Type B pancreatic cell (in vitro differentiated cells): Measurements from ENCODE around the gene CYLD. TPM values are rescaled to one million over a fixed set of nuclear protein-coding genes. Genes with fewer than 3 reads are reported as not detected.

Experiments used
- DNase-seq: peaks from one replicate; pipeline ENCODE4 v3.0.0; 2021; ENCODE audit warnings: mixed read lengths; ENCODE audit not compliant: unreplicated experiment; ENCODE audit errors: extremely low spot score
- H3K27ac Mint-ChIP-seq: 2 replicates; pipeline ENCODE4 v1.8.0; 2021; ENCODE audit warnings: mild to moderate bottlenecking, mixed read lengths
- H3K27me3 Mint-ChIP-seq: 2 replicates; pipeline ENCODE4 v1.8.0; 2021; ENCODE audit warnings: mixed read lengths
- H3K36me3 Mint-ChIP-seq: 2 replicates; pipeline ENCODE4 v1.8.0; 2021; ENCODE audit warnings: mixed read lengths
- H3K4me1 Mint-ChIP-seq: one replicate; pipeline ENCODE4 v1.8.0; 2021; ENCODE audit warnings: mixed read lengths; ENCODE audit not compliant: unreplicated experiment
- H3K4me3 Mint-ChIP-seq: 2 replicates; pipeline ENCODE4 v1.8.0; 2021; ENCODE audit warnings: mild to moderate bottlenecking, mixed read lengths
- H3K9me3 Mint-ChIP-seq: 2 replicates; pipeline ENCODE4 v1.8.0; 2021; ENCODE audit warnings: mixed read lengths
- total RNA-seq: library from RNA; stranded (reverse); gene quantifications from 2 replicates; pipeline ENCODE4 v1.2.1, GENCODE V29; 2021; ENCODE audit warnings: low replicate concordance
- TF ChIP-seq, protein P1 (sequence below): fragments of 200-600 bp; sonication (generic); conservative IDR thresholded peaks from 2 replicates; pipeline ENCODE4 v1.5.0; 2021; ENCODE audit warnings: antibody characterized with exemption, mild to moderate bottlenecking

The CYLD gene
- total RNA-seq, 1 donor from 2014 or later, result 24.9 TPM

DNA sequence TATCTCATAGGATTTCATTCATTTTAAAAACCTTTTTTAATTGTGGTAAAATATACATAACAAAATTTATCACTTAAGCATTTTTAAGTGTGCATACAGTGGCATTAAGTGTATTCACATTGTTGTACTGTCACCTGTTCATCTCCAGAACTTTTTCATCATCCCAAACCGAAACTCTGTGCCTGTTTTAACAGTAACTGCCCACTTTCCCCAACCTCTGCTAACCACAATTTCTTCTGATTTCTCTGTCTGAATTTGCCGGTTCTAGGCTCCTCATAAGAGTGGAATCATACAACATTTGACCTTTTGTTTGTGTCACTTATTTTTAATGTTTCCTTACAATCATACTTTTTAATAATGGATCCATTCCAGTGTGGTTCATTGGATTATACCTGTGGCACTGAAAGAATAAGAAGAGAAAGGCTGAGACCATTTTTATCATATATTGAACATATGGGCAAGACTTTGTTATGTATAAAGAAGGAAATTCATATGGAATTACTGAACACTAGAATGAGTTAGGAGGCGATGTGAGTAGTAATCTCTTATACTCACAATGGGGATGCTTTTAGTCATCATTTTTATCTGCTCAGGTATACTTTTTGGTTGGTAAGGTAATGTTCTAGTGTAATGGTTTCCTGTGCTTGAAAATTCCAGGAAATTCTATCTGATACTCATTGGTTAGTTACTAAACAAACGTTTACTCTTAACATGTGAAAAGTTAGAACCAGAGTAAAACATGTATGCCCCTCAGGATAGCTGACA, 10.8 kb downstream of the CYLD start:
- no peak for DNase-seq
- no peaks in the 10 kb centered on the region for H3K9me3 Mint-ChIP-seq
- H3K4me3 Mint-ChIP-seq, result no peak overlapping the region
- H3K27me3 Mint-ChIP-seq, result no peaks in the 10 kb centered on the region
- no peak overlapping the region for H3K27ac Mint-ChIP-seq
- peaks cover 16% of the 10 kb centered on the region for H3K36me3 Mint-ChIP-seq
- peaks cover 2% of the 10 kb centered on the region for H3K4me1 Mint-ChIP-seq
- TF ChIP-seq, protein P1, sequence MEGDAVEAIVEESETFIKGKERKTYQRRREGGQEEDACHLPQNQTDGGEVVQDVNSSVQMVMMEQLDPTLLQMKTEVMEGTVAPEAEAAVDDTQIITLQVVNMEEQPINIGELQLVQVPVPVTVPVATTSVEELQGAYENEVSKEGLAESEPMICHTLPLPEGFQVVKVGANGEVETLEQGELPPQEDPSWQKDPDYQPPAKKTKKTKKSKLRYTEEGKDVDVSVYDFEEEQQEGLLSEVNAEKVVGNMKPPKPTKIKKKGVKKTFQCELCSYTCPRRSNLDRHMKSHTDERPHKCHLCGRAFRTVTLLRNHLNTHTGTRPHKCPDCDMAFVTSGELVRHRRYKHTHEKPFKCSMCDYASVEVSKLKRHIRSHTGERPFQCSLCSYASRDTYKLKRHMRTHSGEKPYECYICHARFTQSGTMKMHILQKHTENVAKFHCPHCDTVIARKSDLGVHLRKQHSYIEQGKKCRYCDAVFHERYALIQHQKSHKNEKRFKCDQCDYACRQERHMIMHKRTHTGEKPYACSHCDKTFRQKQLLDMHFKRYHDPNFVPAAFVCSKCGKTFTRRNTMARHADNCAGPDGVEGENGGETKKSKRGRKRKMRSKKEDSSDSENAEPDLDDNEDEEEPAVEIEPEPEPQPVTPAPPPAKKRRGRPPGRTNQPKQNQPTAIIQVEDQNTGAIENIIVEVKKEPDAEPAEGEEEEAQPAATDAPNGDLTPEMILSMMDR, result no peak

GRCh38 chr16:50756473-50756872, 14.6 kb downstream of the CYLD start:
- no peaks in the 10 kb centered on the region for H3K4me1 Mint-ChIP-seq
- H3K9me3 Mint-ChIP-seq, result no peaks in the 10 kb centered on the region
- TF ChIP-seq, protein P1, result no peak
- DNase-seq, result no peak
- no peak overlapping the region for H3K27ac Mint-ChIP-seq
- H3K4me3 Mint-ChIP-seq, result no peak overlapping the region
- H3K36me3 Mint-ChIP-seq, result peaks cover 26% of the 10 kb centered on the region
- H3K27me3 Mint-ChIP-seq, result no peaks in the 10 kb centered on the region

DNA sequence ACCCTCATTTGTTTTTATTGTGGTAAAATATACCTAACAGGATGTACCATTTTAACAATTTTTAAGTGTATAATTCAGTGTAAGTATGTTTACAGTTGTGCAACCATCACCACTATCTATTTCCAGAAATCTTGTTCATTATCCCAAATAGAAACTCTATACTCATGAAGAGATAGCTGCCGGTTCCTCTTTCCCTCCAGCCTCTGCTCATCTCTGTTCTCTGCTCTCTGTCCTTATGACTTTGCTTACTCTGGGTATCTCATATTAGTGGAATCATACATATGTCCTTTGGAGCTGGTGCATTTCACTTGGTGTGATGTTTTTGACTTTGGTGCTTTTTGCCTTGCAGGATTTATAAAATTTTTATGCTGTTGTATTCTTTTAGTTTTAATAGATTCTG, 19.4 kb downstream of the CYLD start:
- Mint-ChIP-seq H3K9me3 (peaks cover 1% of the 10 kb centered on the region), H3K36me3 (peaks cover 19% of the 10 kb centered on the region), H3K4me3 (no peak overlapping the region), H3K4me1 (no peaks in the 10 kb centered on the region), H3K27ac (no peak overlapping the region), H3K27me3 (no peaks in the 10 kb centered on the region)
- TF ChIP-seq, protein P1, result no peak
- no peak for DNase-seq

GRCh38 chr16:50762241-50762640, 20.4 kb downstream of the CYLD start:
- H3K27me3 Mint-ChIP-seq, result no peaks in the 10 kb centered on the region
- TF ChIP-seq, protein P1, result no peak
- peaks cover 27% of the 10 kb centered on the region for H3K36me3 Mint-ChIP-seq
- H3K9me3 Mint-ChIP-seq, result peaks cover 7% of the 10 kb centered on the region
- H3K4me1 Mint-ChIP-seq, result no peaks in the 10 kb centered on the region
- no peak for DNase-seq
- no peak overlapping the region for H3K4me3 Mint-ChIP-seq
- H3K27ac Mint-ChIP-seq, result no peak overlapping the region

DNA sequence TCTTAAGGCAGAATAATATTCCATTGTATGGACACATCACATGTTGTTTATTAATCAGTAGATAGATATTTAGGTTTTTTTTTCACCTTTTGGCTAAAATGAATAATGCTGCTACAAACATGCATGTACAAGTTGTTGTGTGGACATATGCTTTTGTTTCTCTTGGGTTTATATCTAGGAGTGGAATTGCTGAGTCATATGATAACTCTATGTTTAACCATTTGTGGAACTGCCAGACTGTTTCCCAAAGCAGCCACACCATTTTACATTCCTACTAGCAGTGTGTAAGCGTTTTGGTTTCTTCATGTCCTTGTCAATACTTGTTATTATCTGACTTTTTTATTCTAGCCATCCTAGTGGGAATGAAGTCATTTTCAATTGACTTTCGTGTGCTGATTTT, 21.3 kb downstream of the CYLD start:
- Mint-ChIP-seq H3K4me3 (no peak overlapping the region), H3K27ac (no peak overlapping the region), H3K27me3 (no peaks in the 10 kb centered on the region), H3K9me3 (peaks cover 7% of the 10 kb centered on the region), H3K4me1 (no peaks in the 10 kb centered on the region), H3K36me3 (peaks cover 22% of the 10 kb centered on the region)
- TF ChIP-seq, protein P1, result no peak
- no peak for DNase-seq
